DMS114 treated with DMSO at 0.1 percent for 48 hours (cell line): ENCODE results near the gene NCR3LG1.

ENCODE experiments used
- DNase-seq: peaks from one replicate; lab custom pipeline; 2025; ENCODE audit not compliant: unreplicated experiment; lab: John Stamatoyannopoulos, UW

Gene NCR3LG1

DNA sequence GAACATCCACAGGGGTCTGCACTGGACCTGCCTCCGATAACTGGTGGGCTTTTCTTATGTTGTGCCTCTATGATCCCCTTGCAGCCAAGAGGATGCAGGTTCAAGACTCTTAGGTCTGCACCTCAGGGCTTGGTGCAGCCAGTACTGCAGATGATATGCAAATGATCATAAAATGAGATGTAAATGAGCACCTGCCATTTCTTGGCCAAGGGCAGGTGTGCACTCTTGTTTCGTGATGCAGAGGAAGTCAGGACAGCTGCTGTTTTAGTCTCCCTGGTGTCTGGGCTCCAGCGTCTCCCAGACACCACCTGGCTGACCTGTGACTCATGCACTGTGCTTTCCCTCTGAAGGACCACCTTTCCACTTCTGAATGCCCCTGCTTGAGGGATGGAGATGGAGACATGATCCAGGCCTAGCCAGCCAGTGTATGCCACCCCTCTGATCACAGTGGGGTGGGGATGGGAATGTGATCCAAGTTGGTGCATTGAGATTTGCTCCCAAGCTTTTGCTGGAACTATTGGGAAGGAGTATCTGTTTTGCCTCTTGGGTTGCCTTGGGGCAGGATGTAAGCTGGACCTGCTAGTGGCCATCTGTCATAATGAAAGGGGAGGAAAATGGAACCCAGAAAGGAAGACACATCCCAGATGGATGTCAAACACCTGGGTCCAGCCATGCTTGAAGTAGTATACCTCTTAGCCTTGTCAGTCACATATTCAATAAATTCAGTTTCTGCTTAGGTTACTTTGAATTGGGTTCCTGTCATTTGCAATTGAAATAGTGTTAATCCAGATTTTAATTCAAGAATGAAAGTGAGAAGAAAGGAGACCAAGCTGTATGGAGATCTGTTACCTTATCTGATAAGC is 40.1 kb downstream of the NCR3LG1 start:
- DNase-seq, result no peak

DNA sequence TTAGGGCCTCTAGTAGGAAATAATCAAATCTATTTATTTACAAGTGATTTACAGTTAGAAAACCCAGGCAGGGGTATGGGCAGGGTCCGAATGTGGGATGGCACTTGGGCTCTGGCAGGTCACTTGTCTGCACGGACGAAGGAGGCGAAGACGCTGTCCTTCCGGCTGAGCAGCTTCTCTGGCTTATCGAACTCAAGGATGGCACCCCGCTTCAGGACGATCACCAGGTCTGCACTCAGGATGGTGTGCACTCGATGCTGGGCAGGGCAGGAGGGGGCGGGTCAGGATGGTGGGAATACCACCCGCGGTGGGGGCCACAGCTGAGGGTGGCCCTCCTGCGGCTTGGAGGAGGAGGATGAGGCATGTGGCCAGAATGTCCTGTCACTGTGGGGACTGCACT is 41.3 kb downstream of the NCR3LG1 start:
- no peak for DNase-seq

DNA sequence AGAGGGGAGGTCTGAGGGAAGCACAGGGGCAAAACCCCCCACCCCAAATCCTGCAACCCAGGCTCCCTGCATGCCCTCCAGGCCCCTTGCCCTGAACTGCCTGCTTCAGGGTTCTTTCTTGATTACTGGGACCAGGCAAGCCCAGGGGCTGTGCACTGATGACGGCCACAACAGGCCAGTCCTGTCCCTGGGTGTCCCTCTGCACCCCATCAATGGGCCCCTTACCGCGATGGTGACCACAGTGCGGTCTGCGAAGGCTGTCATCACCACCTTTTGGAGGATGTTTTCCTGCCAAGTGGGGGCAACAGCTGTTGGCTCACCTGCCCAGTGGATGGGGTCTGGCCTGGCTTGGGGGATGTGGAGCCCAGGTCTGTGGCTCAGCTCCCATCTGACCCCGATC is 41.9 kb downstream of the NCR3LG1 start:
- no peak for DNase-seq

DNA sequence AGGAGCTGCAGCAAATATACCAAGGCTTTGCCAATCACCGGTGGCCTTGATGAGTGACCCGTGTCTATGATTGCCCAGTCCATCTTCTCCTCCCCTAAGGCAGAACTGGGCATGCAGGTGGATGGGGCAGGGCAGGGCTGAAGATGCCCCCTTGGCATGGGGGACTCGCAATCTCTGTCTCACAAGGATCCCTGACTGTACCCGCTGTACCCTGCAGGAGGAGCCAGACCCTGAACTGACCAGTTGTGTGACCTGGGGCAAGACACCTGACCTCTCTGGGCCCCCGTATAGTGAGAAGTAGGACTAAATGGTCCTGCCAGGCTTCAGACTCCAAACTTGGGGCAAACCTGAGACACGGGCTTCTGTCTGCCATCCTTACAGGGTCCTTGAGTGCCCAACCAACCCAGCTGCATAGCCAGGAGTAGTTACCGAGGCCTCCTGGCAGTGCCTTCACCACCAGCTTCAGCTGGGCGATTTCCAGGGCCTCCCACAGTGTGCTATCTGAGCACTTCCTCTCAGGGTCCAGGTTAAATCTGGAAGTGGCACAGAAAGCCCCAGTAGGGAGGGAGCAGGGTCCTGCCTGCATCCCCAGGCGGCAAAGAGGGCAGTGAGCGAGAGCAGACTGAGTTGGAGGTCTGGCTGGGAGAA is 43.3 kb downstream of the NCR3LG1 start:
- DNase-seq, result no peak

DNA sequence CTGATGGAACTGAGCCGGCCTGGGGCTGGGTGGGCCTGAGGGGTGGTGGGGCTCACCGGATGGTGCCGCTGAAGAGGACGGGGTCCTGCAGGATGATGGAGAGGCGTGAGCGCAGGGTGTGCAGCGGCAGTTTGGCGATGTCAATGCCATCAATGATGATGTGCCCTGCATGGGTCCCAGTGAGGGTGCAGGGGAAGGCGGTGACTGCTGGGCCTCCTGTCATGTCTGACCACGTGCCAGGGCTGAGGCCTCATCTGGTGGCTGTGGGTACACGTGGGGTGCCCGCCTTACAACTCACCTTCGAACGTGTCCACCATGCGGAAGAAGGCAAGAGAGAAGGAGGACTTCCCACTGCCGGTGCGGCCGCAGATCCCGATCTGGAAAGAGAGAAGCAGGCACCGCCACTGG is 44.0 kb downstream of the NCR3LG1 start:
- no peak for DNase-seq

DNA sequence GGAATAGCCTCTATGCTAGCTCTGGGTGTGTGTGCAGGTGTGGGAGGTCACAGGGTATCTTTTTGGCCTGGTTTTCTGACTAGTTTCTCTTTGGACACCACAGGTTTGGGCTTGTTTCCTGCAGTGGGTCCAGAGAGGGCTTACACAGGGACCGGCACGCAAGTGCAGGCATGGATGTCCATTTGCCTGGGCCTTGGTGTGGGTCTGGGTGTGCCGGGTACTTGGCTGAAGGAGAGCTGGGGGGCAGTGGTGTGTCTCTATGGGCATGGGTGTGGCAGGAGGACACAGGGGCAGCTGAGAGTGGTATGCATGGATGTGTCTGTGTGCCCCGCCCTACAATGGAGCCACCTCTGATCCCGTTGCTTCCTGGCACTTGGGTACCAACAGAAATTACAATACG is 44.4 kb downstream of the NCR3LG1 start:
- DNase-seq, result no peak

DNA sequence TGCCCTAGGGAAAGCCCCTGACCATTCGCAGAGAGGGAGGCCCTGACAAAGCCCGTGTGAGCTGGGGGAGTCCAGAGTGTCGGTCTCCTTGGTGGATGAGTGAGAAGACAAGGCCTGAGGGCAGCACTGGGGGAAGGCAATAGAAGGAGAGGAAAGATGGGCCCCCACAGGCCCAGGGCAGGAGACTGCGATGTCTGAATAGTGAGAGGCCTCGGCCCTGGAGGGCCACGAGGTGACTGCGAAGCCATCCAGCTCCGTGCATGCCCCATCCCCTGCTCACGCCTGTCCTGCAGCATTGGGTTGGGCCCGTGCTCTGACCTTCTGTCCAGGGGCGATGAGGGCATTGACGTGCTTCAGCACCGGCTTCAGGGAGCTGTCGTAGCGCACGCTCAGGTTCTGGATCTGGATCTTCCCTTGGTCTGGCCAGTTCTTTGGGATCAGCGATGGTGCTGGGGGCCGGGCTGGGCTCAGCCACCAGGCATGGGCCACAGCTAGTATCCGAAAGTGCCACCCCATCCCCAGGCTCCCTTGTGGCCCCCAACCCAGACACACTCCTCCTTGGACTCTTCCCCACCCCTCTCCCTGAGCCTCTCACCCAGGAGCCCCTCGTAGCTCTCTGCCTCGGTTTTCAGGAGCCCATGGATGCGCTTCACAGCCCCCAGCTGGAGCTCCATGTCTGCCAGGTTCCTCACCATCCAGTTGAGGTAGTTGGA is 45.2 kb downstream of the NCR3LG1 start:
- DNase-seq, result no peak

DNA sequence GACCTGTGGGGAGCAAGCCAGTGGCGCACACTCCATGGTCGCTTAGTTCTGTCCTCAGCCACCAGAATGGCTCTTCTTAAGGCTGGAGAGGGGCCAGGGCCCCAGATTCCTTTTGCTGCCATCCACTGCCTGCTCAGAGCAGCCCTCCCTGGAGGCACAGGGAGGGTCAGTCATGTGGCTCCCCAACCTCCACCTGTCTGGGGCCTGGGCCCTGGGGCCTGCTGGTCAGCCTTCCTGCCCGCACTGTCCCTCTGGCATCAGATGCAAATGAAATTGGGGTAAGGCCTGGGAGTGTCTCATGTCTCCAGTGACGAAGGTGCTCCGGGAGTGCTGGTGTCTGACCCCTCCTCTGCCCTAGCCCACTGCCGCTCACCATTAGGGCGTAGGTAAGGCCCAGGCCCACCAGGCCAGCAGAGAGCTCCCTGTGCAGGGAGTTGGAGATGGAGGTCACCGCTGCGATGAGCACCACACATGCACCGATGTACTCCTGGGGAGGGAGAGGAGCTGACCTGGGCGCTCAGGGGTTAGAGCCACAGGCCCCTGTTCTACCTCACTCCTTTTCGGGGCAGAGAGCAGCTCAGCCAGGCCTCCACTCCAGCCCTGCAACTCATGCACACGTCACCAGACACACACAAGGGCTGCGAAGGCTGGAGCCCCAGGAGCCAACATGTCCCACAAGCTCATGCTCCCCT is 45.9 kb downstream of the NCR3LG1 start:
- no peak for DNase-seq

DNA sequence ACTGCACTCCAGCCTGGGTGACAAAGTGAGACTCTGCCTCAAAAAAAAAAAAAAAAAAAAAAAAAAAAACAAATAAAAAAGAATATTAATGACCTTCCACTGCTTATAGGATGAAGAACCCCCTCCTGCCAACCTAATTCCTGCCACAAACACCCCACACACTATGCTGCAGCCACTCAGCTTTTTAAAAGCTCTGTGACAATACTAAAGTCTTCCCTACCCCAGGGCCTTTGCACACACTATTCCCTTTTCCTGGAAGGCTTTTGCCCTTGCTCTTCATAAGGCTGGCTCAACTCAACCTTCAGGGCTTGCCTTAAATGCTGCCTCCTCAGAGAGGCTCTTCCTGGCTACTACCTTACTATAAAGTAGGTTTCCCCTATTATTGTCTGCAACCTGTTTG is 47.6 kb downstream of the NCR3LG1 start:
- DNase-seq, result no peak

DNA sequence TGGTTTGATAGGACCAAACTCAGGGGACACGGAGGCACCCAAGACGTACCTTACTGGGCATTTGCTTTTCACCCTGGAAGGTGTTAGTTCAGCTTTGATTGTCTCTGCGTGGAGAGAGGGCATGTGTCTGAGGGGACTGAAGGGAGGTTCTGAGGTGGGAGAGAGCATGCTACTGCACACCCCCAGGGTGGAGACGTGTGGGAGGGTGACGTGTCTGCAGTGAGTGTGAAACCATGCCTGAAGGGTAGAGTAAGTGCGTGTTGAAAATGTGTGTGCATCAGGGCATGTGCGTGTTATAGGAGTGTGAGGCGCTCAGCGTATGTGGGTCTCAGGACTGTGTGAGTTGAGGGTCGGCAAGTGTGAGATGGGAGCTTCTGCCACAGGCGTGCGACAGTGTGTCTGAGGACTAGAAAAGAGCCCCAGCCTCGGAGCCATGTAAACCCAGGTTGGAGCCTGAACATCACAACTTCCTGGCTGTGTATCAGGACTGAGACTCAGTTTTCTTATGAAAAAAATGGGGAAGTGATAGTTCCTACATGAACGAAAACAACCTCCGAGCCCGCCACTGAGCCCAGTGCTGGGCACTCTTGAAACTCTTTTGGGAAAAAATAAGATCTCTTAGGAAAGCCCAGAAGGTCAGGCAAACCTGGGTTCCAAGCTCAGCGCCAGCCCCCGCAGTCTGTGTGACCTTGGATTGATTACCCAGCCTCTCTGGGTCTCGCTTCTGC is 48.6 kb downstream of the NCR3LG1 start:
- DNase-seq, result no peak

DNA sequence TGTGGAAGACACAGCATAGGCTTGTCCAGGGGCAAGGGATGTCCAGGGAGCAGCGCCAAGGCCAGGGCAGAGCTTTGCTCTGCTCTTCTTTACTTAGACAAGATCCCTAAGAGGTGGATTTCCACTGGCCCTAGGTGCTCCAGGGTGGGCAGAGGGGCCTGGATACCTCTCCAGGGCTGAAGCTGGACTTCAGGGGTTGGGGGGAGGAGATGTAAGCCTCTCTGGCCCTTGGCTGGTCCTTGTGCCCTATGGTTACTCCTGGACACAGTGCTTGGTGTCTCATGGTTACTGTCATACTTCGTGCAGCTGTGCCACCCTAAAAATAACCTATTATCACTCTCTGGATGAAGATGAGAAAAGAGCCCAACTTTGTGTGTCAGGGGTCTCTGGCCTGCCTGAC is 49.7 kb downstream of the NCR3LG1 start:
- DNase-seq, result no peak

DNA sequence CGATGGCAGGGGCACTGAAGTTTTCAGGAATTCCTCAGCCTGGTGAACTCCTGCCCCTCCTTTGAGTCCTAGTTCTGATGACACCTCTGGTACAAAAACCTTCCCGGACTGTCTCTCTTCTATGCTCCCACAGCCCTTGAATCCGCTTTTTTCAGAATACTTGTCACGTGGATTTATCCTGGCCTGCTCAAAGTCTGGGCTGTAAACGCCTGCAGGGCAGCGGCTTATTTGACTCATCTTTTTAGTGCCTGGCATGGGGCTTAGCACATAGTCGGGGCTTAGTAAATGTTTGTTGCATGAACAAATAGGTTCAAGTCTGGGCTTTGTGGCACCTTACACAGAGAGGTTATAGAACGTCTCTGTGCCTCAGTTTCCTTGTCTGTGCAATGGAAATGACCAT is 50.2 kb downstream of the NCR3LG1 start:
- DNase-seq, result no peak

DNA sequence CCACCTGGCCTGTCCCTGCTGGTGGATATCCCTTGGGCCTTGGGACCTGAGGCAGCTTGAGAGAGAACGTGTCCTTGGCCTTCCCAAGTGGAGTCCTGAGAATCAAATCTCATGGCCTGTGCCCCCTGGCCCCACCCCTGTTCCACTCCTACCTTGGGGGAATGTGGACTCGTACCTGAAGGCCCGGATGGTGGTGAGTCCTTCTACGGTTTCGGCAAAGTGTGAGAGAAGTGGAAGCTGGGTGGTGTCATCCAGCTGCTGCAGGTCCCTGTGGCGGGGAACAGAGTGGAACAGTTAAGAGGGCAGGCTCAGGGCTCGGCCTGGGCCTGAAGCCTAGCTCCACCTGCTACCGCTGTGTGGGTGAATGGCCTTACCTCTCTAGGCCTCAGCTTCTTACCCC is 50.9 kb downstream of the NCR3LG1 start:
- DNase-seq, result no peak

DNA sequence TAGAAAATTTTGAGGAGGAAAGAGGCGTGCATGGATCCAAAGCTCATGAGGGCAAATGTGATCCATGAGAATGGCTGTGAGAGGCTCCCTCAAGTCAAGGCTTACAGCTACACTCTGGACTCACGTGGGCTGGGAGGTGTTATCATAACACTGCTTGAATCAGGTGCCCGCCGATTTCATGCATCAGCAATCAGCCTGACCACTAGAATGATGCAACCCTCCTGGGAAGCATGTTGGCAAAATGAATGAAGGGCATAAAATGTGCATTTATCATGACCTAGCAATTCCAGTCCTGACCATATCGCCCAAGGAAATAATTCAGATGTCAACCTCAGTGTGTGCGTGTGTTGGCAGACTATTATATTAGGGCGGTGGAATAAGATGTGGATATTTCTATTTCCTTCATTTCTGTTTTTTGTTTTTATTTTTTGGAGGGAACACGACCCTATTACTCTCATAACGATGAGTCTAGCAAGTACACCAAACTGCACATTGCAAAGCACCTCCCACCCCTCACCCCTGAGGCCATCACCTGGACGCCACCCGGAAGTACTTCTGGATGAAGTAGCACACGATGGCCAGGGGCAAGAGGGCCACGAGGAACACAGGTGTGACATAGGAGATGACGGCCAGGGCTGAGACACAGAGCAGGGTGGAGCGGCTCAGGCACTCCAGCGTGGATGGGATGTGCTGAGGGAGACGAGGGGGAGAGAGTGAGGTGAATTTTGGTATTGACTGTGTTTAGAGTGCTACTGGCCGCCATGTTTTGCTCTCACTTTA is 52.6 kb downstream of the NCR3LG1 start:
- no peak for DNase-seq

DNA sequence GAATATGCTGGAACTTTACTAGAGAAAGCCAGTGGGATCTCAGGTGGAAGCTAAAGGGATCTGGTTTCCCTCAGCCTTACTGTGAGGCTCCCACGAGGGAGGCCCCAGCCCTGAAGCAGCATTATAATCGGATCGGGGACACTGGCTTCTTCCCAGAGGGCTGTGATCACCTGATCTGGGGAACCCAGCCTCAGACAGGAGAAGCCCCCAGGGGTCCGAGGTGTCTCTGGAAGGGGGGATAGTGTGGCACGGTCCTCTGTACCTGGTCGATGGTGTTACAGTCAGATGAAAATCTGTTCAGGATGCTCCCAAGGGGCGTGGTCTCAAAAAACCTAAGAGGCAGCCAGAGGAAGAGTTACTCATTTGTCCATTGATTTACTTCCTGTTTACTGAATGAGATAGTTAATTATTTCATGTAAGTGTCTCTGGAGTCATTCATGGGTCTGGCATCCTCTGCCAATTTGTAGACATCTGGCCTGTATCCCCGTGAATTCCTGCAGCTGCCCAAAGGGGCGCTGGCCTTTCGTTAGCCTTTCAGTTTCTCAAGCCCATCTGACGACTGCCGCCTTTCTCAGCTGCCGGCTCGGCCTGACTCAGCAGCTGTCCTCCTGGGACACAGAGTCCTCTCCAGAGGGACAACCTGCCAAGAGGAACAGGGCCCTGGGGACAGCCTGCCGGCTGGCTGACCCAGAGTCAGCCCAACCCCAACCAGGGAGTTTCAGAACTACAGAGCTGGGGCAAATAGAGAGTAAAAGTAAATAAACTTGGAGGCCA is 53.8 kb downstream of the NCR3LG1 start:
- no peak for DNase-seq

DNA sequence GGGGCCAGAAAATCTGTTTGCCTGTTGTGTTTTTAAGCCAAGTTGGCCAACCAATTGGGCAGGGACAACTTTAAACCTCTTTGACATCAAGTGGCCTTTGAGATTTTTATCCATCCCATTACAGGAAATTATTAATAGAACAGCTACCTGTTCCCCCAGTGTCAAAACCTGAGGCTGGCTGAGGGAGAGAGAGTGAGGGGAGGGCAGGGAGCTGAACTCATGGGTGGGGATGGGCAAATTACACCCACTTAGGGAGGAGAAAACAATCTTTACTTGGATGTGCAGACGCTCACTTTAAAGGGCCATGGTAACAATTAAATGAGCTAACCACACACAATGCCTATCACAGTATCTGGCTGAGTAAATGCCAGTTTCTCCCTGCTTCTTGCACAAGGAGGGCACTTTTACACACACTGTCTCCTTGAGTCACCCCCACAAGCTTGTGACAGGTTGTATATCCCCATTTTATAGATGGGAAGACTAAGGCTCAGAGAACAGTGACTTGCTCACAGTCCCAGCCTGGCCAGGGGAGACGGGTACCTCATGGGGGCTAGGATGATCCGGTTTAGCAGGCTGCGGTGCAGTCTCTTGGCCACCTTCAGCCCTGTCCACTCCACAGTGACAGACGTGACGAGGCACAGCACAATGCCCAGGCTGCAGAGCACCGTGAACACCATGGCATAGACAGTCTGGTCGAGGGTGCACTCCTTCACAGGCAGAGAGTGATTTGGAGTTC is 54.6 kb downstream of the NCR3LG1 start:
- DNase-seq, result no peak

DNA sequence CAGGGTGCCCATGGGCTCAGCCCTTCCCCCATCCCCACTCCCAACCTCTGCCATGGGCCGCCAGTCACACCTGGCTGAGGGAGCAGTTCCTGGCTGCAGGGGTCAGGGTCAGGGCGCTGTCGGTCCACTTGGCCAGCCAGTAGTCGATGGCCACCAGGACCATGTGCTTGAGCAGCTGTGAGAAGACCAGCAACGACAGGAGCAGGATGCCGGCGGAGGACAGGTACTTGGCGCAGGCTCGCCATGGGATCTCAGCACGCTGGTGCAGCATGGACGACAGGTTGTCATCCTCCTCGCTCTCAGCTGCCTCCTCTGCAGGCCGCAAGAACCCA is 55.2 kb downstream of the NCR3LG1 start:
- DNase-seq, result no peak

DNA sequence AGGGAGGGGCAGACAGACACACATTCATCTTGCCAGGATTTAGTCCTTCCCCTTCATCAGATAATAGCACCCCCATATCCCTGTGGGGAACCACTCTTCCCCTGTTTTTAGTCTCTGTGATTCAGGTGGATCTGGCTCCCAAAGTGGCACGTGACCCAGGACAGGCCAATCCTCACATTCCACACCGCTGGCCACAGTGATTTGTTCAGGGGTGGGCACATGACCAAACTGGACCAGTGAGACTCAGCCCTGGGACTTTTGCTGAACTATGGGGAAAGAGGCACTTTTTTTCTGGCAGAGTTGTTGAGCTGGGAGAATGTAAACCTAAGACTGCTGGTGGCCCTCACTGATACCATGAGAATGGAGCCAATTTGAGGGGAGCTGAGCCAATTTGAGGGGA is 56.0 kb downstream of the NCR3LG1 start:
- DNase-seq, result no peak

DNA sequence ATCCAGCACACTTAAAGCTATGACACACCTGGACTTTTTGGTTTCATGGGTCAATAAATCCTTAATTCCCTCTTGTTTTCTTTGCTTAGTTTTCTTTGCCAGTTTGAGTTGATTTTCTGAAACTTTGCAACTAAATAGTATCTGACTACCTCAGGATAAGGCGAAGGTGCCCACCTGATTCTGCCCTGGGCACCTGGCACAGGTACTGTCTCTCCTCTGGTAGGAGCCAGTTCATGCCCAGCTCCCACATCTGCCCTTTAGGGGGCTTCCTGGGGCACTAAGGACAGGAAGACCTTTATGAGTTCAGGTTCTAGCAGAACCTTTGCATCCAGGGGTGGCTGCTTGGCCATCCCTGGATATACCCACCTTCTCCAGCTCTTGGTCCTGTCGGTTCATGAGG is 56.4 kb downstream of the NCR3LG1 start:
- no peak for DNase-seq
